ENCODE results near the gene MTURN.

Gene MTURN

GRCh38 chr7:30136117-30136731 lies 1.4 kb downstream of the MTURN start:
- no peak for DNase-seq

GRCh38 chr7:30136743-30137485 lies 2.1 kb downstream of the MTURN start:
- no peak for DNase-seq

- no peak for DNase-seq
Measured at GRCh38 chr7:30139836-30140384, 5.1 kb downstream of the MTURN start.

- DNase-seq: no peak
Measured at GRCh38 chr7:30140456-30140855, 5.7 kb downstream of the MTURN start.

DNA sequence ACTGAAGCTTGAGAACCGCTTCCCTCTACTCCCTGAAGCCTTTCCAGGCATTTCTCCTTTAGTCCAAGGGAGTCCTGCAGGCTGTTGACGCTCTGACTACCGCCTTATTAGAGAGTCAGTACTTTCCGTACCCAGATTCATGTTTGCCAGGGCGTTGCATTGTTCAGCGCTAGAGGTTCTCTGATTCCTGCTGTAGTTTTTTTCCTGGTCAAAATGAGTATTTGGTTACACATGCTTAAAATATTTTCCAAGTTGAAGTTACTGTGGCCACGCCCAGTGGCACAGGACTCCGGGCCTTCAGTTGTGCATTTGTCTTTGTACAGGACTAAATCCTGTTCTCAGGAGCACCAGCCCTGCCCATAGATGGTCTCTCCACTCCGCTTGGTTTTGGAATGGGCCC lies 7.9 kb downstream of the MTURN start:
- no peak for DNase-seq

- no peak for DNase-seq
Measured at GRCh38 chr7:30143748-30144251, 9.0 kb downstream of the MTURN start.

- no peak for DNase-seq
Measured at GRCh38 chr7:30144657-30145306, 10.0 kb downstream of the MTURN start.

DNA sequence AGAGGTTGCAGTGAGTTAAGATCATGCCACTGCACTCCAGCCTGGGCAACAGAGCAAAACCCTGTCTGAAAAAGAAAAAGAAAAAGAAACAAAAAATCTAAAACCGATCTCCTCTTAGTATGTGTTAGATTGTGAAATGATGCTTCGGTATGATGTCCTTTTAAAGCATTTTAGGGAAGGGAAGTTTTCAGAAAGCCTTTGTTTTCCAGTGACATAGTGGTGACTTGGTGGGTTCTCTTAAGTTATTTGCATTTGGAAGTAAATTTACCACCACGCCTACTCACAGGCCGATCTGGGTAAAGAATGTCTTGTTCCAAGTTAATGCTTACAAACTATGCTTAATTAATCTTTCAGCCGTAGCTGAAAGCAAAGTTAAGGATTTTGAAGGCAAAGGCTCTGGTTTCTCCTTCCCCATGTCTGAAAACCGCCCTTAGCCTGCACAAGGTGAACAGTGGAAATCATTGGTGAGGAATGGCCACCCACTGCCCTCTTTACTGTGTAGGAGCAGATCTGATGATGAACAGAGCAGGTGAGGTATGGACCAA lies 10.7 kb downstream of the MTURN start:
- no peak for DNase-seq

- no peak for DNase-seq
Measured at GRCh38 chr7:30146127-30146612, 11.4 kb downstream of the MTURN start.

DNA sequence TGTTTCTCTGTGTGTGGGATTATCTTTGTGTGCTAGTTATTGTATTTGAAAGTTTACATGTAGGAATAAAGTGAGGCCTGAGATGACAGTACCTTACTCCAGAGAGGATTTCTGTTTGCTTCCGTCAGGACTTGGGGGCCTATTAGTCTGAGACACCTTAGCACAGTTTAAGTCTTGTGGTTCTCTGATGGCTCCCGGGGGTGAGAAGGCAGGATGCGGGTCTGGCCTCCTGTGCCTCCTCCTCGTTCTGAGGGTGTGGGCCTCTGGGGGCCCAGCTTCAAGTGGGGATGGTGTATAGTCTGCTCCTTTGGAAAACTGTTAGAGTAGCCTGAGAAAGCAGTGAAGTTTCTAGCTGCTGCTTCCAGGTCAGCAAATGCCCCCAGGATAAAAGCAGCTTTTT lies 12.4 kb downstream of the MTURN start:
- DNase-seq: no peak

DNA sequence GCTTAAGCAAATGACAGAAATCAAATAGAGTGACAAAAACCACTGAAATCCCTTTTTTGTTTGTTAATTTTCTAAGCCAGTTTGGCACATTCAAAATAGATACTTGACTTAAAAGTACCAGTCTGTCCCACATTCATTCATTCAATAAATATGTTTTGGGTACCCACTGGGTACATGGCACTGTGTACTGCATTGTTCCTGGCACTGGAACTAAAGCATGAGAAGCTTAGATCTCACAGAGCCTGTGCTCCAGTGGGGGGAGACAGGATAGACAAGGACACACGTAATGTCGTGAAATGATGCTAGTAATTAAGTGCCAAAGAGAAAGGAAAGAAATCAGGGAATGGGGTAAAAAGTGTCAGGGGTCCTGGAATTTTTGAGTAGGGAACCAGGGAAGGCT lies 13.0 kb downstream of the MTURN start:
- no peak for DNase-seq

DNA sequence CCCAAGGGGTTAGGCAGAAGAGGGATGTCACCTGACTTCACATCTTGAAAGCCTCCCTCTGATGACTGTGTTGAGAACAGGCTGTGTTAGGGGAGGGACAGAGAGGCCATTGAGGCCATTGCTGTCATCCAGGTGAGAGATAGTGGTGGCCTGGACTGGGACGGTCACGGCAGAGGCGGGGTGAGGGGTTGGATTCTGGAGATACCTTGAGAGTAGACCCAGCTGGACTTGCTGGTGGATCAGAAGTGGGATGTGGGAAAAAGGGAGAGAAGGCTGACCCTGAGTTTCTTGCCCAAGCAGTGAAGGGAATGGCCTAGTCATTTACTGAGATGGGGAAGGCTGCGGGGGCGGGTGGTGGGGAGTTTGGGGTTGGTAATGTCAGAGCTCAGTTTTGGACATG lies 13.6 kb downstream of the MTURN start:
- DNase-seq: no peak

DNA sequence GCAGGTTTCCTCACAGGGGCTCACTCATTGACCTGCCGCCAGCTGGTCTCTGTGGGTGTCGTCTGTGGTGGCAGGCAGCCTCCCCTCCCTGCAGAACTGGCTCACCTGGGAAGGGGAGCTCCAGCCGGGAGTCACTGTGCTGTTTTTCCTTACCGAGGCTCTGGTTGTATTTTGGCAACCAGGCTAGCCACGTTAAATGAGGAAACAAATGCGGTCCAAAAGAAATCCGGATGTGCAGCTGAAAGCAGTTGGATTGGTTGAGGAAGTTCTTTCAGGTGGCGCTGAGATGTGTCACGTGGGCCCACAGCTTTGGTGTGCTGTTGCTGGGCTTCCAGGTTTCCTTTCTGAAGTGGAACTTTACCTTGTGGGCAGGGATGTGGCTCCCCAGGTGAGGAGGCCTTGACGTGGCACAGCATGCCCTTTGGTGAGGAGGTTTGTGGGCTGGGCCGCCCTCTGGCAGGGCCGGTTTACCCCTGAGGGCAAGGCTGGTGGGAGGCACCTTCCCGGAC lies 14.2 kb downstream of the MTURN start:
- peak; percentile 46 for DNase-seq

GRCh38 chr7:30149640-30150272 lies 15.0 kb downstream of the MTURN start:
- no peak for DNase-seq

- no peak for DNase-seq
Measured at GRCh38 chr7:30150711-30151110, 15.9 kb downstream of the MTURN start.

GRCh38 chr7:30154111-30154587 lies 19.4 kb downstream of the MTURN start:
- no peak for DNase-seq

DNA sequence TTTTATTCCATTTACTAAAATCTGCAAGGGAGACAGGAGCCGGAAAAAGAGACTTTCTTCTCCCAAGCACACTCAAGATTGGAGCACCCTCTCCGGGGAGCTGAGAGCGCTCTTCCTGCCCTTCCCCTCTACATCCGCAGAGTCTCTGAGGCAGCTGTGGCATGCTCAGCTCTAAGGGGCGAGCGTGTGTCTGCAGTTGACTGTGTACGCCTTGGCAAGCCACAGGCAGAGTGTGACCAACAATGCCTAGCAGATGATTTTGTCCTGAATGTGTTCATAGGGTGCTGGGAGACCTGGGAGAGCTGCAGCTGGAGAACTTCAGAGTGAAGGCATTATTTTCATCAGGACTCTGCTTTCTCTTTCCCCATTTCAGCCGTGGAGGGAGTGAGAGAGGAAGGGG lies 20.7 kb downstream of the MTURN start:
- DNase-seq: no peak

- DNase-seq: peak; percentile 35
Measured at GRCh38 chr7:30157204-30157603, 22.4 kb downstream of the MTURN start.

DNA sequence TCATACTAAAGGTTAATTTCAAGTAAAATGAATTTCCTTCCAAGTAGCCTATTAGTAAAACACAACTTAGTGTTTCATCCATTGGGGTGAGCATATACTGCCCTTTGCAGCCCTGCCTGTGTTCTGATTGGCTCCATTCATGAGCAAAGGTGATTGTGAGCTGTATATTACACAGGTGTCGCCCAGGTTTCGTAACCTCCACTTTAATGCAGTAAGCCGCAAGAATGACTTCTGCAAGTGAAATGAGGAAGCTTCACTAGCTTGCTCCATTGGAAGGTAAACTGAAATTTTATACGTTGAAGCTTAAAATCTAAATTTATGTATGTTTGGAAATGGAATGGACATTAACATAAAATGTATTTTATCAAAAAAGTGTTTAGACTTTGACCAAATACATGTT lies 24.4 kb downstream of the MTURN start:
- no peak for DNase-seq

- DNase-seq: peak; percentile 26
Measured at GRCh38 chr7:30159698-30160143, 24.9 kb downstream of the MTURN start.

- no peak for DNase-seq
Measured at GRCh38 chr7:30160329-30160728, 25.5 kb downstream of the MTURN start.

DNA sequence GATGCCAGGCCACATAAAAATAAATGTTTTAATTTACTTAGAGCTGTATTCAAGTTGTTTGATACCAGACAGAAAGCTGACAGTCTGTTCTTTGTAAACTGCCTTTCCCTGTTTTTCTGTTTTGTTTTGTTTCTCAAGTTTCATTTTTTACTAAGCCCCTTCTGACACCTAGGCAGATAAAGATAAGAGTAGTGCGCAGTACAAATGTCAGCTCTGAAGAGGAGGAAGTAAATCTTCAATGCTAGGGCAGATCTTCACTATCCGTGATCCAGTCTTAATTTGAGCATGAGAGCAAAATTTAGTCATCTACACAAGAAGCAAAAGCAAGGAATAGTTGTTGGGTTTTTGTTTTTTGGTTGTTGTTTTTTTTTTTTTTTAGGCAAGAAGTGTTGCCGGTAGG lies 27.3 kb downstream of the MTURN start:
- DNase-seq: no peak
